Inflammatory macrophage treated with lipopolysaccharide for 4 hours (primary cell): ENCODE results near the gene KCNB1.
A peak's percentile ranks its signal among the peaks of the same experiment; 100 is the strongest.

Experiments
- DNase-seq: peaks from one replicate; pipeline ENCODE4 v3.0.0-alpha.2; 2020

The KCNB1 gene

GRCh38 chr20:49482621-49483017 lies at the start of gene KCNB1:
Gene KCNB1, minus strand, starts transcription at chr20:49482668. Its CDS starts 188 bp downstream, at chr20:49482480.
- DNase-seq = no peak

- DNase-seq = no peak
Observed at GRCh38 chr20:49529470-49529869, 47.0 kb upstream of the KCNB1 start.

- DNase-seq = no peak
Observed at GRCh38 chr20:49526568-49526967, 44.1 kb upstream of the KCNB1 start.

GRCh38 chr20:49526056-49526455 lies 43.6 kb upstream of the KCNB1 start:
- DNase-seq = no peak

GRCh38 chr20:49523767-49524360 lies 41.4 kb upstream of the KCNB1 start:
- no peak for DNase-seq

GRCh38 chr20:49521356-49521755 lies 38.9 kb upstream of the KCNB1 start:
- no peak for DNase-seq

- no peak for DNase-seq
Observed at GRCh38 chr20:49519777-49520359, 37.4 kb upstream of the KCNB1 start.

GRCh38 chr20:49519212-49519712 lies 36.8 kb upstream of the KCNB1 start:
- DNase-seq = no peak

- DNase-seq = no peak
Observed at GRCh38 chr20:49518576-49518975, 36.1 kb upstream of the KCNB1 start.

- DNase-seq = no peak
Observed at GRCh38 chr20:49517805-49518100, 35.3 kb upstream of the KCNB1 start.

GRCh38 chr20:49516916-49517804 lies 34.7 kb upstream of the KCNB1 start:
- no peak for DNase-seq

GRCh38 chr20:49515586-49515985 lies 33.1 kb upstream of the KCNB1 start:
- DNase-seq = no peak

- no peak for DNase-seq
Observed at GRCh38 chr20:49513517-49513916, 31.0 kb upstream of the KCNB1 start.

- no peak for DNase-seq
Observed at GRCh38 chr20:49513009-49513408, 30.5 kb upstream of the KCNB1 start.

- DNase-seq = no peak
Observed at GRCh38 chr20:49511788-49512525, 29.5 kb upstream of the KCNB1 start.

GRCh38 chr20:49510562-49511122 lies 28.2 kb upstream of the KCNB1 start:
- no peak for DNase-seq

GRCh38 chr20:49508435-49509199 lies 26.1 kb upstream of the KCNB1 start:
- peak; percentile 33 for DNase-seq

GRCh38 chr20:49507741-49508434 lies 25.4 kb upstream of the KCNB1 start:
- DNase-seq = no peak

- DNase-seq = peak; percentile 10
Observed at GRCh38 chr20:49505518-49505917, 23.1 kb upstream of the KCNB1 start.

- no peak for DNase-seq
Observed at GRCh38 chr20:49503176-49503575, 20.7 kb upstream of the KCNB1 start.

GRCh38 chr20:49501917-49502316 lies 19.4 kb upstream of the KCNB1 start:
- peak; percentile 16 for DNase-seq

- DNase-seq = no peak
Observed at GRCh38 chr20:49497398-49497669, 14.9 kb upstream of the KCNB1 start.
